Stimulated activated naive B cell treated with anti-CD40 and anti-IgM and Interleukin-4, amounts not matched to agents 10 μg/mL and 1 μg/mL and 100 μg/mL, for 72 hours (primary cell): ENCODE results near the gene CD276.

Source experiments
- ATAC-seq, 2 donors: fragments of 150-1000 bp; cut with Tn5 transposase; replicated peaks; 2 replicates each; pipeline ENCODE4 v1.10.0; 2021; ENCODE audit warnings: moderate library complexity in 1 of 2
- DNase-seq: peaks from one replicate; pipeline ENCODE4 v3.0.0; 2021
- H3K27ac Mint-ChIP-seq: one replicate; pipeline ENCODE4 v1.8.0; 2022; ENCODE audit warnings: mild to moderate bottlenecking, mixed read lengths
- H3K27me3 Mint-ChIP-seq, 2 donors: one replicate each; pipeline ENCODE4 v1.8.0; 2022; ENCODE audit warnings: mixed read lengths in 2 of 2
- H3K36me3 Mint-ChIP-seq, 2 donors: one replicate each; pipeline ENCODE4 v1.8.0; 2022; ENCODE audit warnings: mixed read lengths in 2 of 2, mild to moderate bottlenecking in 1 of 2
- H3K4me1 Mint-ChIP-seq, 2 donors: one replicate each; pipeline ENCODE4 v1.8.0; 2022; ENCODE audit warnings: mixed read lengths in 2 of 2, mild to moderate bottlenecking in 1 of 2
- H3K4me3 Mint-ChIP-seq, 2 donors: one replicate each; pipeline ENCODE4 v1.8.0; 2022; ENCODE audit warnings: mild to moderate bottlenecking in 2 of 2, mixed read lengths in 2 of 2, moderate library complexity in 1 of 2
- H3K9me3 Mint-ChIP-seq, 2 donors: one replicate each; pipeline ENCODE4 v1.8.0; 2022; ENCODE audit warnings: mixed read lengths in 2 of 2, mild to moderate bottlenecking in 1 of 2

The CD276 gene

DNA sequence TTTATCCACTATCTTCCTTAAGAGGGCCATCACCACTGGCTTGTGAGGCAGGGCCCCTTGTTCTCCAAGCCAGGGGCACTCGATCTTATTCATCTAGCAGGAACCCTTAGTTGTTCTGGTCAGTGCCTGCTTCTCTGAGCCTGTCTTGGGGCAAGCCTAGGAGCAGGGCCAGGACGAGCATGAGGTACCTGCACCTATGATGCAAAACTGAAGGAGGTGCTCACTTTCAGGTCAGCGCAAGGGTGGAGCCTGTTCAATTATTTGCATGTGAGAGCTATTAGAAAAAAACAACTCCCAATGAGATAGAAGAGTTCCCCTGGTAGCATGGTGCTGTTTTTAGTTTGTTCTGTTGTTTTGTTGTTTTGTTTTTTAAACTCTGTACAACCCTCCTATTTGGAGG is 5.0 kb upstream of the CD276 start:
- peaks cover 30 to 39% of the 10 kb centered on the region in 2 donors for H3K27me3 Mint-ChIP-seq
- ATAC-seq, result no peak
- H3K27ac Mint-ChIP-seq, result no peak overlapping the region
- no peak for DNase-seq
- H3K4me3 Mint-ChIP-seq, result no peak overlapping the region
- no peaks in the 10 kb centered on the region for H3K9me3 Mint-ChIP-seq
- H3K4me1 Mint-ChIP-seq, result peaks cover 13 to 16% of the 10 kb centered on the region in 2 donors
- peaks cover 2 to 3% of the 10 kb centered on the region in 2 donors for H3K36me3 Mint-ChIP-seq

DNA sequence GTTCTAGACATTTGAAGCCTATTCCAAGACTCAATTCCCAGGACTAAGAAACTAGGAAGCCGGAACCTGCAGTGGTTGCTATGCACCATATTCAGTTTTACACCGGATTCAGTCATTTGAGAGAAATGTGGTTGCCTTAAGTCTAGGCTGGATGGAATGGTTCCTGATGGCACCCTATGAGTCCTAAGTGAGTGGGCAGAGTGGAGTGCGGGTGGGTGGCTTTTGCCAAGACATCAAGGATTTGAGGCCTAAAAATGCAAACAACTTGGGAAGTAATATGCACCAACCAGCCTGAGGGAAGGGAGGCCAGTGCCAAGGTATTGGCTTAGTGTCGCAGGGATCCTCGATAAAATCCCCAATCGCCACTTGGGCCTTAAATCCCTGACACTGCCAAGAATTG is 4.2 kb upstream of the CD276 start:
- H3K9me3 Mint-ChIP-seq, result no peaks in the 10 kb centered on the region
- peaks cover 2 to 3% of the 10 kb centered on the region in 2 donors for H3K36me3 Mint-ChIP-seq
- peaks cover 34 to 43% of the 10 kb centered on the region in 2 donors for H3K27me3 Mint-ChIP-seq
- DNase-seq (no peak), ATAC-seq (no peak)
- no peak overlapping the region for H3K4me3 Mint-ChIP-seq
- H3K4me1 Mint-ChIP-seq, result peaks cover 16 to 20% of the 10 kb centered on the region in 2 donors
- H3K27ac Mint-ChIP-seq, result no peak overlapping the region

DNA sequence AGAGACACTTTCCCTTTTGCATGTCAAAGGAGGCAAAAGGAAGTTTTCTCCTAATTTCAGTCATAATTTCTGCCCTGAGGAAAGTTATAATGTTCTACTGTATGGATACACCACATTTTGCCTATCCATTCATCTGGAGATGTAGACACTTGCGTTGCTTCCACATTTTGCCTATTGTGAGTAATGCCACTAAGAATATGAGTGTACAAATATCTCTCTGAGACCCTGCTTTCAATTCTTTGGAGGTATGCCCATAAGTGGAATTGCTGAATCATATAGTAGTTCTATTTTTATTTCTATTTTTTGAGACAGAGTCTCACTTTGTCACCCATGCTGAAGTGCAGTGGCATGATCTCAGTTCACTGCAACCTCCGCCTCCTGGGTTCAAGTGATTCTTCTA is 3.6 kb upstream of the CD276 start:
- DNase-seq (no peak), ATAC-seq (no peak)
- Mint-ChIP-seq H3K27ac (no peak overlapping the region), H3K9me3 (no peaks in the 10 kb centered on the region), H3K4me3 (no peak overlapping the region), H3K27me3 (peaks cover 40 to 49% of the 10 kb centered on the region in 2 donors), H3K36me3 (peaks cover 2 to 3% of the 10 kb centered on the region in 2 donors), H3K4me1 (peaks cover 21 to 26% of the 10 kb centered on the region in 2 donors)

DNA sequence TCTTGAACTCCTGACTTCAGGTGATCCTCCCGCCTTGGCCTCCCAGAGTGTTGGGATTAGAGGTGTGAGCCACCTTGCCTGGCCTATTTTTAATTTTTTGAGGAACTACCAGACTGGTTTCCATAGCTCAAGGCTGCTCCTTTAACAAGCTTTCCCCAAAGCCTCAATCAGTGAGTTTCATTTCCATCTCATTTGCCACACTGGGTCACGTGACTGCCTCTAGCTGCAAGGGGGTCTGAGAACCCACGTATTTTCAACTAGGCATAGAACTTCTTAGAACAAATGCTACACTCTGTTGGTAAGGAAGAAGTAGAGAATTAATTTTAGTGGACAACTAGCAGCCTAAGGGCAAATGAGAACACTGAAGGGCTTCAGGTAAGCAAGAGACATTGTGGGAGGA is 3.1 kb upstream of the CD276 start:
- H3K9me3 Mint-ChIP-seq, result no peaks in the 10 kb centered on the region
- DNase-seq (no peak), ATAC-seq (no peak)
- H3K27me3 Mint-ChIP-seq, result peaks cover 45 to 54% of the 10 kb centered on the region in 2 donors
- H3K4me1 Mint-ChIP-seq, result peaks cover 21 to 30% of the 10 kb centered on the region in 2 donors
- peaks cover 2 to 3% of the 10 kb centered on the region in 2 donors for H3K36me3 Mint-ChIP-seq
- H3K4me3 Mint-ChIP-seq, result no peak overlapping the region
- H3K27ac Mint-ChIP-seq, result no peak overlapping the region

DNA sequence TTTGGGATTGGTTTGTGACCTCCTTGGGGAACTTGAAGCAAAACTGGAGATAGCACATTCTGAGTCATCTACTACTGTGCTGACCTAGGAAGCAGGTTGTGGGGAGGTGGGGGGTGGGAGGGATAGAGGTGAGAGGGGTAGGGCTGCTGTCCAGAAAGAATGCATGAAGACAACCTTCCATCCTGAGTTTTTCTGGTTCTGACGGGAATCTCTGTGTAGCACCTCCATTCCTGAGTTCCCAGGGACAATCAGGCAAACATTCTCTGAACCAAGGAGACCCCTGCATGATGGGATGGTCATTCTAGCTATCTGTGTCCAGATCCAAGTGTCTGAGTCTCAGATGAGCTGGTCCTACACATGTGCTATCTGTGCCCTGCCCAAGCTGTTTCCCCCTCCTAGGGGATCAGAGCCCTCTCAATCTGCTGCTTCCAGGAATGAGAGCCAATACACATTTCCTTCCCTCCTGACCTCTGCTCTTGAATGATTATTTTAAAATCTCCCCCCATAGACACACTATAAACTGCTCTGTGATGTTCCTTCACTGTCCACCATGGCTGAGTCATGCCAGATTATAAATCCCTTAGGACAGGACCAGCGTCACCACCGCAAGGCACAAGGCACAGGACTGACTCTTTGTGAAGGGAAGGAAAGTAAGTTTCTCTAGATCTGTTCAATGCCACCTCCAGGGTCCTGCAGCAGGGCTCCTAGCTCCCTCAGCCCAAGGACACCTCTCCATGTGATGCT is 2.2 kb upstream of the CD276 start:
- Mint-ChIP-seq H3K36me3 (peaks cover 2 to 3% of the 10 kb centered on the region in 2 donors), H3K4me1 (peaks cover 21 to 30% of the 10 kb centered on the region in 2 donors), H3K4me3 (no peak overlapping the region)

DNA sequence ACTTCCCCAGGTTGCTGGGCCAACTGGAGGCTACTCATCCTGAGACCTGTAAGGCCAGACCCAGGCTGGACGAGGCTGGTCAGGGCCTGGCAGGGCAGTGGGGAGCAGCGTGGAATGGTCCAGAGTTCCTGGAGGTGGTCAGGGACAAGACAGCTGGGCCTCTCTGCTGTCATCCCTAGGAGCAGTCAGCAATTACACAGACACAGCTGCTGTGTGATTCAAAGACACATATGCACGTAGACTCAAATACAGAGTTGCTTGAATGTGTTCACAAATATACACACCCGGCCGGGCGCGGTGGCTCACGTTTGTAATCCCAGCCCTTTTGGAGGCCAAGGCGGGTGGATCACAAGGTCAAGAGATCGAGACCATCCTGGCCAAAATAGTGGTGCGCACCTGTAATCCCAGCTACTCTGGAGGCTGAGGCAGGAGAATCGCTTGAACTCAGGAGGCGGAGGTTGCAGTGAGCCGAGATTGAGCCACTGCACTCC is 1.5 kb upstream of the CD276 start:
- Mint-ChIP-seq H3K27ac (no peak overlapping the region), H3K4me3 (no peak overlapping the region), H3K9me3 (no peaks in the 10 kb centered on the region), H3K36me3 (peaks cover 2 to 3% of the 10 kb centered on the region in 2 donors), H3K4me1 (peaks cover 21 to 30% of the 10 kb centered on the region in 2 donors), H3K27me3 (peaks cover 57 to 67% of the 10 kb centered on the region in 2 donors)
- ATAC-seq, result no peak
- DNase-seq, result no peak

More for the DNA sequence above, 2.2 kb upstream of the CD276 start:
- Mint-ChIP-seq H3K27me3 (peaks cover 54 to 64% of the 10 kb centered on the region in 2 donors), H3K9me3 (no peaks in the 10 kb centered on the region), H3K27ac (no peak overlapping the region)
- DNase-seq (no peak), ATAC-seq (no peak)

DNA sequence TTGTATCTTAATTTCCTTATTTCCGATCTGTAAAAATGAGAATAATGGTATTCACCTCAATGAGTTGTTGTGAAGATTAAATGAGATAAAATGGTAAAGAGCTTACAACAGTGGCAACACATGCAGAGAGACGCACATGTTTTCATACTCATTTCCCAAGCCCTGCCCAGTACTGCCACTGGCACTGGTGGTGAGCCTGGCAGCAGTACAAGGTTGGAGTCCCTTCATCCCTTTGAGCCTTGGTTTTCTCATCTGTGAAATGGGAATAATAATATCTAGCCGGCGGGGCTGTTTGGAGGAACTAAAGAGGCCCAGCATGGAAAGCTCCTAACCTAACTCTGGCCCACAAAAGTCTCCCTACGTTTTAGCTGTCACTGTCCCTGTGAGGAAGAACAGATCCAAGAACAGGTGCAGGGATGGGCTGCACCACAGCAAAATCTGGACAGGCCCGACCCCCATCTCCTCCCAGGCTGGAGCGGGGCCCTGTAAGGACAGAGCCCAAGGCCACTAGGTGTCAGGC is 866 bp upstream of the CD276 start:
- DNase-seq (no peak), ATAC-seq (no peak)
- peaks cover 2 to 3% of the 10 kb centered on the region in 2 donors for H3K36me3 Mint-ChIP-seq
- H3K4me1 Mint-ChIP-seq, result peaks cover 21 to 30% of the 10 kb centered on the region in 2 donors
- peaks cover 61 to 74% of the 10 kb centered on the region in 2 donors for H3K27me3 Mint-ChIP-seq
- H3K4me3 Mint-ChIP-seq, result peak overlapping the region; percentile 83 to 87
- no peaks in the 10 kb centered on the region for H3K9me3 Mint-ChIP-seq
- peak overlapping the region; percentile 68 for H3K27ac Mint-ChIP-seq

DNA sequence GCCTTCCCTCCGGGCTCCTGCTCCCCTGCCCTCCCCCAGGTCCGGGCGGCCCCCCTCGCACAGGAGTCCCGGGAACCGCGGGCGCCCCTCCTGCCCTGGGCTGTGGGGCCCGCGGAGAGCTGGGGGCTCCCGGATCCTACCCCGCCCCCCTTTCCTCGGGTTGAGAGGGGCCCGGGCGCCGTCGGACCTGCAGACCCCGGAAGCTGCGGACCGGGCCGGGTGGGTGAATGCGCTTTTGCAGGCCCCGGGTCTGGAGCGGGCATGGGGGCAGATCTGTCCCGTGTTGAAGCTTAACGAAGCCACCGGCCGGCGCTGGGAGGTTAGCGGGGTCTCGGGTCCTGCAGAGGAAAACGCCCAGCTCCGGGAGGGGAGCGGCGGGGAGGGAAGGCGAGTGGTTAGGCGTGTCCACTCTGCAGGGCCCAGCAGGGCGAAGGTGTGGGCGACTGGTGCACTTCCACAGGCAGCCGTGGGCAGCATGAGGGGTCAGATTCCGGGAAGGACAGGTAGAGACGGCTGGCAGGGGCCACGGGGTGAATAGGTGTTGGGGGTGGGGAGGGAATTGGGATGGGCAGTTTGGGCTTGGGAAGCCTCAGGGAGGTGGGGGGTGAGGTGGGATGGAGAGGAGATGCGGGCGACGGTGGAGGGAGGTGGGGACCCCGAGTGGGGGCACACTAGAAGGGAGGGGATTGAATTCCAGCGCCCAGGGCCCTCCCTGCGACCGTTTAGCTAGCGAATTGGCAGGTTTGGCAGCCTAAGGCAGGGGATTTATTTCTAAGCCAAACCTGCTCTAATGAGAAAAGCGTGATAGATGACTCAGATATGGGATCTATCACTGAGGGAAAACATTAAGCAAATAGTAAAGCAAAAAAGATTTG is 635 bp downstream of the CD276 start:
- no peak overlapping the region for H3K27ac Mint-ChIP-seq
- H3K36me3 Mint-ChIP-seq, result peaks cover 2 to 3% of the 10 kb centered on the region in 2 donors
- peaks cover 21 to 30% of the 10 kb centered on the region in 2 donors for H3K4me1 Mint-ChIP-seq
- DNase-seq (no peak), ATAC-seq (peak; percentile 10 to 19)
- peak overlapping the region; percentile 68 to 77 for H3K4me3 Mint-ChIP-seq
- H3K27me3 Mint-ChIP-seq, result peaks cover 58 to 76% of the 10 kb centered on the region in 2 donors
- H3K9me3 Mint-ChIP-seq, result no peaks in the 10 kb centered on the region

DNA sequence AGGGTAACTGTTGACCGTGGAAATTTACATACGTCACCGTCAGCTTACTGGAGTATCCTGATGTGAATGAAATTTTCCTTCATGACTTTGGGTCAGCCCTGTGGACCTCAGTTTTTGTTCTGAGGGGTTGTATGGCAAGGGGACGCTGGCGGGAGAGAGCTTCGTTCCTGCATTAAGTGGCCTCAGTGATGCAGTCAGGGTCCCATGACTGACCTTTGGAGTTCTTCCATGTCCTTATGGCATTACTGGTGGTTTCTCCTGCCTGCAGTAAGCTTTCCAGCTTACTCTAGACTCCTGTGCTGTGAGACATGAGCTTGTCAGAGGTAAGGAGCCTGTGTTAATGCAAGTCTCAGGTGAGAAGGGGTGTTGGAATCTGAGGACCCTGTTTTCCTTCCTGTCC is 1.8 kb downstream of the CD276 start:
- DNase-seq (no peak), ATAC-seq (no peak)
- peaks cover 2 to 3% of the 10 kb centered on the region in 2 donors for H3K36me3 Mint-ChIP-seq
- peaks cover 58 to 75% of the 10 kb centered on the region in 2 donors for H3K27me3 Mint-ChIP-seq
- peaks cover 21 to 30% of the 10 kb centered on the region in 2 donors for H3K4me1 Mint-ChIP-seq
- H3K4me3 Mint-ChIP-seq, result no peak overlapping the region
- H3K27ac Mint-ChIP-seq, result no peak overlapping the region
- no peaks in the 10 kb centered on the region for H3K9me3 Mint-ChIP-seq

DNA sequence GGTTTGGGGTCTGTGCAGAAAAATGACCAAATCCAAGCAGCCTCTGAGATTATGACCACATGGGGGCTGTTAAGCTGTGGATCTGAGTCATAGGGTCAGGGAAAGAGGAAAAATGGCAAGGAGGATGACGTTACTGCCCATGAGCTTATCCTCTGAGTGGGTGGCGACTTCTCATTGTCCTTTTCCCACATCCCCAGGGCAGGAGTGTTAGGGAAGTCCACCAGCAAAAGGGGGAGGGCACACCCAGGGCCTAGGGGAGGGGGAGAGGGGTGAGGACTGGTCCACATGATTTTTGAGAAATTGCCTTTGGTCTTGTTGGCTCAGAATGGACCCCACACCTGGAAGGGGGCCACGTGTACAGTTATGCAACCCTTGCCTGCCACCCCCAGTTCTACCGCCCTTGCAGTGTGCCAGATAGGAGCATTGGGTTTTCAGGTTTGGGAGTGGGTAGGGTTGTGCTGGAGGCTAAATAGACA is 2.6 kb downstream of the CD276 start:
- ATAC-seq (no peak), DNase-seq (no peak)
- Mint-ChIP-seq H3K4me1 (peaks cover 17 to 24% of the 10 kb centered on the region in 2 donors), H3K9me3 (no peaks in the 10 kb centered on the region), H3K27me3 (peaks cover 52 to 67% of the 10 kb centered on the region in 2 donors), H3K36me3 (peaks cover 2 to 3% of the 10 kb centered on the region in 2 donors), H3K4me3 (no peak overlapping the region), H3K27ac (no peak overlapping the region)

DNA sequence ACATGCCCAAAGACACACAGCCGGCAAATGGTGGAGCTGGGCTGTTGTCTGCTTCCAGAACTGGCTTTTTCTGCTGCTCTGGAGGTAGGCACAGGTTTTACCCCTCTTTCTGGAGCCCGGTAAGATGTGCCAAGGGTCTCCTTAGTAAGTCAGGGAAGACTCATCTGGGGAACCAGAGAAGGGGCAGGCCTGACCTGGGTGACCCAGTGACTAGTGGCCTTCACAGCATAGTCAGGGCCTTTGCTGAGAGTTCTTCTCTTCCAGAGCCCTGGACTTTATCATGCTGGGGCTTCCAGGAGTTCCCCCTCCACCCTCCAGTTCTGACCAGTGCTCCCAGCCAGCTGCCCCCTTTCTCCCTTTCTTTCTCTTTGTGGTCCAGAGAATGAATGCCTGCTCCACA is 3.2 kb downstream of the CD276 start:
- Mint-ChIP-seq H3K36me3 (peaks cover 2 to 3% of the 10 kb centered on the region in 2 donors), H3K4me1 (peaks cover 17 to 24% of the 10 kb centered on the region in 2 donors), H3K27ac (no peak overlapping the region), H3K4me3 (no peak overlapping the region), H3K27me3 (peaks cover 48 to 62% of the 10 kb centered on the region in 2 donors), H3K9me3 (no peaks in the 10 kb centered on the region)
- ATAC-seq, result no peak
- DNase-seq, result no peak

DNA sequence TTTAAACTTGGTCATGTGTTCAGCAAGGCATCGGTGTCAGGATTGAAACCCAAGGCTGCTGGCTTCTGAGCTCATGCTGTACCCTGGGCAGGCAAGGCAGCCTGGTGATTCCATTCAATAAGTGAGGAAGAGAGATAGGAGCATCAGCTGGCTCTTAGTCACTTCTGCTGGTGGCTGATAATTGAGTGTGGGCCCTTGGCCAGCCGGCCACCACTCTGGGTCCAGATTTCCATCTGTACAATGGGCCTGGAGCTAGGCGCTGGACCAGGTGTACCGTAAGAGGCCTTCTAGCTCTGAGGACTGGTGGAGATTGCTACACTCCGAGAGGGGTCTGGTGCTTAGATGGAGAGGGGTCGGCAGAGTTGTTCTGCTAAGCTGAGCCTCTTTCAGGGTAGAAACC is 4.3 kb downstream of the CD276 start:
- H3K27me3 Mint-ChIP-seq, result peaks cover 46 to 60% of the 10 kb centered on the region in 2 donors
- ATAC-seq (no peak), DNase-seq (no peak)
- no peak overlapping the region for H3K27ac Mint-ChIP-seq
- peaks cover 2 to 3% of the 10 kb centered on the region in 2 donors for H3K36me3 Mint-ChIP-seq
- H3K4me3 Mint-ChIP-seq, result no peak overlapping the region
- peaks cover 13 to 19% of the 10 kb centered on the region in 2 donors for H3K4me1 Mint-ChIP-seq
- H3K9me3 Mint-ChIP-seq, result no peaks in the 10 kb centered on the region

DNA sequence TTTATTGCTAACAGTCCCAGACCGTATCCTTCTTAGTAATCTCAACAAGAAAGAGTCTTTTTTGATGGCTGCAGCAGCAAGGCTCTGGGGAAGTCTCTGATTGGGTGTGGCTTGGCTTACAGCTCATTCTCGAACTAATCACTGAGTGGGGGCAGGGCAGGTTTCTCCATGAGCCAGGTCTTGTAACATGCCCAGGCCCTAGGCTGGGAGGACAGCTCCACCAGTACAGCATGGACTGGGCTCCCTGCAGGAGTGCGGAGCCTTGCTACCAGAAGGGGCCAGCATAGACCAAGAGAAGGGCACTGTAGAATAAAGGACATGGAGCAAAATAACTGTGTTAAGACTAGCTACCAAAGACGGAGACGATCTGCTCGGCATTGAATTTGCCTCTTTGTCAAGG is 7.2 kb downstream of the CD276 start:
- Mint-ChIP-seq H3K27me3 (peaks cover 41 to 64% of the 10 kb centered on the region in 2 donors), H3K27ac (no peak overlapping the region), H3K36me3 (no peaks in the 10 kb centered on the region), H3K4me3 (no peak overlapping the region), H3K4me1 (peaks cover 1 to 7% of the 10 kb centered on the region in 2 donors), H3K9me3 (no peaks in the 10 kb centered on the region)
- ATAC-seq (no peak), DNase-seq (no peak)

DNA sequence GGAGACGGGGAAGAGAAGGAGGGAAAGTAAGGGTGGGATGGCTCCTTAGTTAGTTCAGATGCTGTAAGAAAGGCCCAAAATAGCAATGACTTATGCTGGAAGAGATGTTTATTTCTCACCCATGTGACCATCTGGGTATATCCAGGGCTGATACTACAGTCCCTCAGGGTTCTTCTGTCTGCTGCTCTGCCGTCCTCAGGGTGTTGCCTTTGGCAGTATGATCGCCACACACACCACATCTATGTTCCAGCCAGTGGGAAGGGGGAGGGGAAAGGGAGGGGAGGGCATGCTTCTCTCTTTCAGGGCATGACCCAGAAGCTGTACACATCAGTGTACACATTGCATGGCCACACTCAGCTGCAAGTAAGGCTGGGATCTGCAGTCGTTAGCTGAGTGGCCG is 10.2 kb downstream of the CD276 start:
- Mint-ChIP-seq H3K9me3 (no peaks in the 10 kb centered on the region), H3K4me3 (no peak overlapping the region), H3K4me1 (peaks cover 18 to 20% of the 10 kb centered on the region in 2 donors), H3K27me3 (peaks cover 48 to 62% of the 10 kb centered on the region in 2 donors), H3K27ac (no peak overlapping the region), H3K36me3 (no peaks in the 10 kb centered on the region)
- no peak for DNase-seq
- ATAC-seq, result no peak
